OCI-LY1 (cell line): Measurements from ENCODE around the gene FDXR.

ENCODE experiments used
- CTCF ChIP-seq: fragments of 200-600 bp; sonication (generic), shearing (Covaris generic); IDR thresholded peaks from 2 replicates; pipeline ENCODE4 v1.5.1; 2017; ENCODE audit warnings: mild to moderate bottlenecking, antibody characterized with exemption, low read length, moderate library complexity, mixed read lengths
- EZH2 ChIP-seq: fragments of 200-600 bp; sonication (generic), shearing (Covaris generic); IDR thresholded peaks from 2 replicates; pipeline ENCODE4 v1.8.0; 2017; ENCODE audit warnings: borderline replicate concordance, mixed run types, mild to moderate bottlenecking, antibody characterized with exemption, low read length, moderate library complexity, mixed read lengths

GRCh38 chr17:74873037-74873873 is 461 bp upstream of the FDXR start:
- no peak for TF ChIP-seq CTCF
- TF ChIP-seq EZH2: no peak
